Measurements from ENCODE around the gene NOL4L.

Gene NOL4L

GRCh38 chr20:32521780-32522525 is 63.2 kb downstream of the NOL4L start:
- no peak for DNase-seq

GRCh38 chr20:32520927-32521203 is 64.3 kb downstream of the NOL4L start:
- no peak for DNase-seq

- no peak for DNase-seq
Observed at GRCh38 chr20:32519381-32519730, 65.8 kb downstream of the NOL4L start.

GRCh38 chr20:32518593-32519380 is 66.3 kb downstream of the NOL4L start:
- DNase-seq, result no peak

GRCh38 chr20:32517914-32518592 is 67.1 kb downstream of the NOL4L start:
- DNase-seq, result no peak

GRCh38 chr20:32517518-32517873 is 67.6 kb downstream of the NOL4L start:
- DNase-seq, result no peak

- DNase-seq, result no peak
Observed at GRCh38 chr20:32516583-32517517, 68.3 kb downstream of the NOL4L start.

- DNase-seq, result no peak
Observed at GRCh38 chr20:32515631-32516101, 69.5 kb downstream of the NOL4L start.

GRCh38 chr20:32514760-32515159 is 70.4 kb downstream of the NOL4L start:
- DNase-seq, result no peak

- DNase-seq, result no peak
Observed at GRCh38 chr20:32513031-32513866, 71.9 kb downstream of the NOL4L start.

GRCh38 chr20:32512047-32512385 is 73.1 kb downstream of the NOL4L start:
- DNase-seq, result no peak

- no peak for DNase-seq
Observed at GRCh38 chr20:32511358-32512046, 73.6 kb downstream of the NOL4L start.

- DNase-seq, result no peak
Observed at GRCh38 chr20:32510601-32511357, 74.4 kb downstream of the NOL4L start.

GRCh38 chr20:32510120-32510600 is 75.0 kb downstream of the NOL4L start:
- no peak for DNase-seq

- DNase-seq, result no peak
Observed at GRCh38 chr20:32509639-32510066, 75.5 kb downstream of the NOL4L start.

GRCh38 chr20:32508775-32509119 is 76.4 kb downstream of the NOL4L start:
- DNase-seq, result no peak

GRCh38 chr20:32507998-32508774 is 76.9 kb downstream of the NOL4L start:
- no peak for DNase-seq

GRCh38 chr20:32506721-32507120 is 78.4 kb downstream of the NOL4L start:
- no peak for DNase-seq

- no peak for DNase-seq
Observed at GRCh38 chr20:32505723-32506473, 79.2 kb downstream of the NOL4L start.
